Mucosa of descending colon (tissue), 3 donors: ENCODE measurements around the gene UXS1. TPM values are rescaled to one million over a fixed set of nuclear protein-coding genes. Genes with fewer than 3 reads are reported as not detected.

Experiments
- ATAC-seq: fragments of 200-7000 bp; cut with Tn5 transposase; one replicate; pipeline ENCODE4 v1.9.1; 2020; ENCODE audit warnings: mild to moderate bottlenecking, moderate library complexity
- DNase-seq, 3 donors: peaks; one replicate each; pipeline ENCODE4 v3.0.0-alpha.2; 2020
- H3K36me3 ChIP-seq: fragments of 200-600 bp; one replicate; pipeline ENCODE4 v1.8.0; 2021; ENCODE audit warnings: low read depth, mild to moderate bottlenecking
- H3K4me1 ChIP-seq: fragments of 200-600 bp; one replicate; pipeline ENCODE4 v1.8.0; 2021; ENCODE audit warnings: low read depth, mild to moderate bottlenecking
- H3K4me3 ChIP-seq: fragments of 200-600 bp; one replicate; pipeline ENCODE4 v1.8.0; 2021; ENCODE audit warnings: mild to moderate bottlenecking
- H3K9me3 ChIP-seq: fragments of 200-600 bp; one replicate; pipeline ENCODE4 v1.8.0; 2021; ENCODE audit warnings: mild to moderate bottlenecking
- CTCF ChIP-seq: fragments of 200-600 bp; IDR thresholded peaks from one replicate; pipeline ENCODE4 v1.8.0; 2022; ENCODE audit warnings: antibody characterized with exemption, mild to moderate bottlenecking
- intact Hi-C, 2 donors: fragments of 100-400 bp; cut with DNase I in 1 of 2; cut with micrococcal nuclease in 1 of 2; formaldehyde crosslinking; loops; one replicate each; pipeline versions ENCODE4 v1.11.0 to v1.11.1; 2022; cut with DNase I, micrococcal nuclease
- total RNA-seq, 3 donors: library from RNA; stranded (reverse); fragmentation: NEBNext Ultra II Directional in 2 of 3; extraction: Animal tissue kit (Norgen Biotek cat#: 25700) in 2 of 3; gene quantifications; one replicate each; pipeline versions ENCODE4 v1.2.1 to v1.2.4, GENCODE V29; 2021 to 2023
- donor health status: DM: no; HTN: no; CAD: no; lungs with moderate emphysema.
- donor health status: DM: no; HTN: no; CAD: no.
- donor health status: DM: no; HTN: yes; CAD: no.

The UXS1 gene
- total RNA-seq, 3 donors from 2014 or later = 26.3 to 39.0 (median 30.7) TPM

GRCh38 chr2:106163948-106164545 lies 30.1 kb downstream of the UXS1 start:
- no peak overlapping the region for H3K4me3 ChIP-seq
- no peak for TF ChIP-seq CTCF
- ATAC-seq (no peak), DNase-seq (no peak)
- intact Hi-C loops = no loop called here
- no peaks in the 10 kb centered on the region for H3K36me3 ChIP-seq
- no peaks in the 10 kb centered on the region for H3K9me3 ChIP-seq
- H3K4me1 ChIP-seq = no peaks in the 10 kb centered on the region

- ATAC-seq (no peak), DNase-seq (no peak)
- TF ChIP-seq CTCF = no peak
- Histone ChIP-seq H3K4me3 (no peak overlapping the region), H3K36me3 (no peaks in the 10 kb centered on the region), H3K4me1 (no peaks in the 10 kb centered on the region), H3K9me3 (no peaks in the 10 kb centered on the region)
- intact Hi-C loops = no loop called here
Observed at GRCh38 chr2:106161938-106162820, 31.9 kb downstream of the UXS1 start.

- H3K4me3 ChIP-seq = no peak overlapping the region
- H3K9me3 ChIP-seq = no peaks in the 10 kb centered on the region
- no peak for ATAC-seq
- H3K36me3 ChIP-seq = no peaks in the 10 kb centered on the region
- no peaks in the 10 kb centered on the region for H3K4me1 ChIP-seq
- DNase-seq = no peak
- TF ChIP-seq CTCF = no peak
- intact Hi-C loops = no loop called here
Observed at GRCh38 chr2:106161341-106161740, 32.8 kb downstream of the UXS1 start.

GRCh38 chr2:106160786-106161261 lies 33.3 kb downstream of the UXS1 start:
- Histone ChIP-seq H3K36me3 (no peaks in the 10 kb centered on the region), H3K4me3 (no peak overlapping the region), H3K9me3 (no peaks in the 10 kb centered on the region), H3K4me1 (no peaks in the 10 kb centered on the region)
- no peak for DNase-seq
- ATAC-seq = peak; percentile 77
- intact Hi-C loops = no loop called here
- no peak for TF ChIP-seq CTCF

- TF ChIP-seq CTCF = no peak
- peak; percentile 74 for ATAC-seq
- Histone ChIP-seq H3K9me3 (no peaks in the 10 kb centered on the region), H3K4me3 (no peak overlapping the region), H3K36me3 (no peaks in the 10 kb centered on the region), H3K4me1 (no peaks in the 10 kb centered on the region)
- intact Hi-C loops = no loop called here
- no peak for DNase-seq
Observed at GRCh38 chr2:106159866-106160785, 34.0 kb downstream of the UXS1 start.
